Endodermal cell (in vitro differentiated cells): Measurements from ENCODE around the gene GRID1. TPM values are rescaled to one million over a fixed set of nuclear protein-coding genes. Genes with fewer than 3 reads are reported as not detected.
A peak's percentile ranks its signal among the peaks of the same experiment; 100 is the strongest.

Experiments
- DNase-seq: peaks from one replicate; pipeline ENCODE4 v3.0.0-alpha.2; 2017
- H3K27ac ChIP-seq: 2 replicates; pipeline ENCODE4 v1.5.1; 2013; ENCODE audit warnings: mild to moderate bottlenecking, low read depth, low read length, moderate library complexity
- H3K27me3 ChIP-seq: 2 replicates; pipeline ENCODE4 v1.6.1; 2013; ENCODE audit warnings: mild to moderate bottlenecking, low read length, moderate library complexity; ENCODE audit not compliant: insufficient read depth, control insufficient read depth, poor library complexity, severe bottlenecking
- H3K36me3 ChIP-seq: 2 replicates; pipeline ENCODE4 v1.7.0; 2013; ENCODE audit warnings: mild to moderate bottlenecking, low read length, moderate library complexity; ENCODE audit not compliant: control insufficient read depth, insufficient read depth
- H3K4me1 ChIP-seq: one replicate; pipeline ENCODE4 v1.7.0; 2013; ENCODE audit warnings: low read length; ENCODE audit not compliant: control insufficient read depth, insufficient read depth
- H3K4me3 ChIP-seq: 2 replicates; pipeline ENCODE4 v1.5.1; 2013; ENCODE audit warnings: mild to moderate bottlenecking, low read length, moderate library complexity
- H3K9ac ChIP-seq: 2 replicates; pipeline ENCODE4 v1.6.1; 2013; ENCODE audit warnings: mild to moderate bottlenecking, low read length, moderate library complexity; ENCODE audit not compliant: poor library complexity, severe bottlenecking; ENCODE audit errors: extremely low read depth
- H3K9me3 ChIP-seq: 2 replicates; pipeline ENCODE4 v1.6.1; 2013; ENCODE audit warnings: mild to moderate bottlenecking, low read length, moderate library complexity; ENCODE audit not compliant: control insufficient read depth
- H3K27ac Mint-ChIP-seq: 2 replicates; pipeline ENCODE4 v1.8.0; 2020; ENCODE audit warnings: mixed read lengths
- H3K27me3 Mint-ChIP-seq: 2 replicates; pipeline ENCODE4 v1.8.0; 2021; ENCODE audit warnings: mild to moderate bottlenecking, mixed read lengths; ENCODE audit not compliant: insufficient read depth
- H3K36me3 Mint-ChIP-seq: 2 replicates; pipeline ENCODE4 v1.8.0; 2020; ENCODE audit warnings: low read depth, mixed read lengths
- H3K4me1 Mint-ChIP-seq: 2 replicates; pipeline ENCODE4 v1.8.0; 2020; ENCODE audit warnings: mixed read lengths
- H3K4me3 Mint-ChIP-seq: 2 replicates; pipeline ENCODE4 v1.8.0; 2020; ENCODE audit warnings: mild to moderate bottlenecking, moderate library complexity, mixed read lengths
- H3K9me3 Mint-ChIP-seq: 2 replicates; pipeline ENCODE4 v1.8.0; 2020; ENCODE audit warnings: mild to moderate bottlenecking, mixed read lengths
- CTCF ChIP-seq: fragments of 200-600 bp; sonication (generic); conservative IDR thresholded peaks from 2 replicates; pipeline ENCODE4 v1.5.0; 2021; ENCODE audit warnings: antibody characterized with exemption, mild to moderate bottlenecking
- WGBS, 2 experiments: methylation state at CpG; one replicate each; pipeline versions ENCODE4 v1.1.5 to v1.1.7; 2013; ENCODE audit warnings: missing lambda C conversion rate in 2 of 2, mixed read lengths in 1 of 2; ENCODE audit not compliant: insufficient coverage in 1 of 2, insufficient read length in 1 of 2; 5-methylcytosine and 5-hydroxymethylcytosine counted together
- total RNA-seq, 2 donors: library from RNA; stranded (reverse); fragmentation: NEBNext Ultra II Directional in 1 of 2; extraction: Animal tissue kit (Norgen Biotek cat#: 25700) in 1 of 2; gene quantifications; 2 replicates in 1 of 2; 3 replicates in 1 of 2; pipeline ENCODE4 v1.2.1, GENCODE V29; 2021

Gene GRID1
- total RNA-seq, 2 donors from 2014 or later = 0.13 to 0.53 TPM

DNA sequence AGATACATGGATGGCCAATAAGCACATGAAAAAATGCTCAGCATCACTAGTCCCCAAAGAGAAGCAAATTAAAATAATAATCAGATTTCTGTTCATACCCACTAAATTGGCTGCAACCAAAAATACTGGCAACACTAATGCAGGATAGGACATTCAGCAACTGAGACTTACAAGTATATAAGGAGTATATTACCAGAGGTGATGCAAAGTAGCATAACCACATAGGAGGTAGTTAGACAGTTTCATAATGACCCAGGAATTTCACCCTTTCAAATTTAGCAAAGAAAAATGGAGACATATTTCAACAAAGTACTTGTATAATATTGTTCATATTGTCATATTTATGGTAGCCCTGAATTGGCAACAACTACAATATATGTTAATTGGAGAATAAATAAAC is 727.8 kb downstream of the GRID1 start:
- no peaks in the 10 kb centered on the region for H3K27me3 Mint-ChIP-seq
- Histone ChIP-seq H3K4me1 (peaks cover 6% of the 10 kb centered on the region), H3K36me3 (no peaks in the 10 kb centered on the region), H3K4me3 (no peak overlapping the region), H3K27me3 (no peaks in the 10 kb centered on the region), H3K9ac (no peak overlapping the region), H3K9me3 (no peaks in the 10 kb centered on the region), H3K27ac (no peak overlapping the region)
- no peak overlapping the region for H3K4me3 Mint-ChIP-seq
- no peak for TF ChIP-seq CTCF
- H3K9me3 Mint-ChIP-seq = no peaks in the 10 kb centered on the region
- no peaks in the 10 kb centered on the region for H3K36me3 Mint-ChIP-seq
- no peak for DNase-seq
- no peak overlapping the region for H3K27ac Mint-ChIP-seq
- H3K4me1 Mint-ChIP-seq = peaks cover 27% of the 10 kb centered on the region

GRCh38 chr10:85635650-85636049 is 730.9 kb downstream of the GRID1 start:
- Mint-ChIP-seq H3K4me3 (no peak overlapping the region), H3K9me3 (no peaks in the 10 kb centered on the region), H3K27ac (no peak overlapping the region), H3K36me3 (no peaks in the 10 kb centered on the region), H3K4me1 (no peaks in the 10 kb centered on the region), H3K27me3 (no peaks in the 10 kb centered on the region)
- Histone ChIP-seq H3K9me3 (no peaks in the 10 kb centered on the region), H3K9ac (no peak overlapping the region), H3K4me3 (no peak overlapping the region), H3K27me3 (no peaks in the 10 kb centered on the region), H3K27ac (no peak overlapping the region), H3K36me3 (no peaks in the 10 kb centered on the region), H3K4me1 (no peaks in the 10 kb centered on the region)
- TF ChIP-seq CTCF = no peak
- peak; percentile 38 for DNase-seq
- WGBS, 2 experiments = 82 to 95% methylated on average over 5 of the region's 5 CpGs

DNA sequence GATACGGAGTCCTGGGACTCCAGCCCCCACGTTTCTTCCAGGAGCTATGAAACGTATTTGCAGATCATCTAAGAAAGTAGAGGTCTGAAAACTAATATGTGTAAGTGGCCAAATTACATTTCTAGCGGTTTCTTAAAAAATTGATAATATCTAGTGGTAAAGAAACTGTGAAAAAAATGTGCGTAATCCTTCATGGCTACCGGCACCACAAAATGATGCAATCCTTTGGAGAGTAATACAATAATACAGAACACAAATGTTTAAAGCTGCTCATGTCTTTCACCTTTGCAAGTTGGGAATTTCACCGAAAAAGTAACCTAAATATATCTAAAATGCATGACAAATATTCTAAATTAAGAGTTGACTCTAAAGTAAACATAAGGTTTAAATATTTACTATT is 742.1 kb downstream of the GRID1 start:
- no peak for TF ChIP-seq CTCF
- H3K27ac Mint-ChIP-seq = no peak overlapping the region
- Histone ChIP-seq H3K4me1 (no peaks in the 10 kb centered on the region), H3K4me3 (no peak overlapping the region), H3K27me3 (no peaks in the 10 kb centered on the region), H3K27ac (no peak overlapping the region), H3K36me3 (no peaks in the 10 kb centered on the region), H3K9me3 (no peaks in the 10 kb centered on the region), H3K9ac (no peak overlapping the region)
- H3K4me1 Mint-ChIP-seq = peaks cover 2% of the 10 kb centered on the region
- H3K27me3 Mint-ChIP-seq = peaks cover 8% of the 10 kb centered on the region
- no peak overlapping the region for H3K4me3 Mint-ChIP-seq
- no peak for DNase-seq
- H3K9me3 Mint-ChIP-seq = no peaks in the 10 kb centered on the region
- H3K36me3 Mint-ChIP-seq = no peaks in the 10 kb centered on the region
- 92 to 100% methylated on average over 3 to 6 of the region's 7 CpGs for WGBS, 2 experiments
